ENCODE measurements around the gene PTPRB.

- TF ChIP-seq CTCF (conservative IDR thresholded peaks at IDR 0.05 in 1 of 2, IDR thresholded peaks at IDR 0.05 in 1 of 2; ENCODE audit: extremely low read depth in 1 of 2, insufficient read depth in 1 of 2, low read depth in 1 of 2, low read length in 2 of 2) = no peak
- no peak for TF ChIP-seq EZH2 (IDR thresholded peaks at IDR 0.05; ENCODE audit: borderline replicate concordance, low read length)
Measured at GRCh38 chr12:70604662-70605061, 32.6 kb downstream of the PTPRB start.

Measured in mammary epithelial cell (primary cell).